ENCODE measurements around the gene GABBR1.

- no peak for TF ChIP-seq CTCF (IDR thresholded peaks at IDR 0.05)
- no peak for TF ChIP-seq POLR2A (IDR thresholded peaks at IDR 0.05)
These were observed 34.7 kb downstream of the GABBR1 start for GRCh38 chr6:29598172-29598747.
